GM18867 (cell line): ENCODE data around the gene RAB33A.
A peak's percentile ranks its signal among the peaks of the same experiment; 100 is the strongest.

ENCODE experiments used
- ATAC-seq: cut with Tn5 transposase; IDR thresholded peaks from one replicate; pipeline ENCODE4 v1.9.1; 2021; ENCODE audit warnings: mild to moderate bottlenecking, moderate library complexity; ENCODE audit not compliant: unreplicated experiment

The RAB33A gene

GRCh38 chrX:130172127-130172845 lies 524 bp downstream of the RAB33A start:
- ATAC-seq: no peak

DNA sequence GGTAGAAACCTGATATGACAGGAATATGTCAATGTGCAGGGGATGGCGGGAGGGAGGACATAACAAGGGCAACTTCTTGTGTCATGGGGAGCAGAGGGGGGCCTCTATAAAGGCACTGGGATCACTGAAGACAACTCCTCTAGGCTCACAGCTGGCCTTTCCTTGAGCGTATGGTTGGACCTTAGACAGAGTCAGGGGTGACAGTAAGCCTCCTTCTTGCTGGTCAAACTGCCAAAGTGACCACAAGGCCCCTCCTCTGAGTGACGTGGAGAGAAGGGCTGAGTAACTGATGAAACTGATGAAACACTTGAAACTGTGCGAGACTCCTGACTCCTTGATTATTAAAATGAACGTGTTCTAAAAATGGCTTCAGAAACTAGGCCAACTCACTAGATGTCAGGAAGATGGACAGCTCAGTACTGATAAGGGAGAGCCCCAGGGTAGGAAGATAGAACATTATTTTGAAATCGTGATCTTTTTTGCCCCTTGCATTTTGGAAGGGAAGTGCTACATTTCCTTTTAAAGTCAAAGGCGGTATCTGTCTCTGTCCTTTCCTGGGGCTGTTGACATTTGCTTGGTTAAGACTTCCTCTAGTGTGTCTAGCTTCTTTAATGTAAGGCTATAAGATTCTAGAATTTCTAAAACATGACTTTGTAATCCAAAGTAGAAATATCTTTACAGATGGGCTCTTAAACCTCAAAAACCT lies 1.6 kb downstream of the RAB33A start:
- ATAC-seq: peak; percentile 29

DNA sequence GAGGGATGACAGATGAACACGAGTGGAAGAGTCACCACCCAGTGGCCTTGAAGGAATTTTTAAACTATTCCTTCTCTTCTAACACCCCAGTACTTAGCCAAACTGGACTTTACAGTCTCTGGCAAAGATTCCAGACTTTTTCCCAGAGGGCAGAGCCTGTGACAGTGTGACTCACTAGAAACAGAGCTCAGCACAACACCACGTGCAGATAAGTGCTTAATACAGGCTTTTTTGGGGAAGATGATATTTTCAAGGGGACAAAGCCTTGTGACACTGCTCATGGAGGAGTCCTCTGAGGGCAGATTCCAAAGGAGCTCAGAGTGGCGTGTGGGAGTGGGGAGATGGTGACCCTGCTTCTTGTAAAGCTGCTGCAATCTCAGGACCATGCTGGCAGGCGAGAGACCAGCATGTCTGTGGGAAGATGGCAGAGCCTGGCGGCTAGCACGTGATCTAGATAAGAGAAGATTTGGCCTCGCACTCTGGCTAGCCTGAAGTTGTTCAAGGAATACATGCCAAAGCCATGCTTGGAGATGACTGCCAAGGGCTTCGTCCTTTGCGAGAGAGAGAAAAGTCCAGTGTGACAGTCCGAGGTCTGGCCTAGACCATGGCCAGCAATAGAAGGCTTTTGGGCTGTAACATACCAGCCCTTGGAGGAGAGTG lies 2.4 kb downstream of the RAB33A start:
- ATAC-seq: no peak

GRCh38 chrX:130174937-130175336 lies 3.2 kb downstream of the RAB33A start:
- no peak for ATAC-seq

DNA sequence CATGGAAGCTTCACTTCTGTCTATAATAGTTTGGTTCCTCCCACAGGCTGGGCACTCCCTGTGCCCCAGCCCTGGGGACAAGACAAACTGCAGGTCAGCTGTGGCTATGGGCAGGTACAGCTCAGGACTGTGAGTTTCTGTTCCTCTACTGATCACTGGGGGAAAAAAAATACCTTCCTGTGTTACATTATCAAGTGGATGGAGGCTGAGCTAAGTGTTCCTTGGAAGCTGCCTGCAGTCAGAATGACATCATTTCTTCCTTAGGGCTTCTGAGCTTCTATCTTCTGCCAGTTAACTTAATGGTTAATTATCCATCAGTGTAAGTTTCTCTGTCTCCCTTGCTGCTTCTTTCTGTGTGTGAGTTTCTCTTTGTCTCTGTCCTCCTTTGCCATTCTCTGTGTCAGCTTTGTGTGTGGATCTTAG lies 4.6 kb downstream of the RAB33A start:
- peak; percentile 85 for ATAC-seq

GRCh38 chrX:130176942-130177341 lies 5.2 kb downstream of the RAB33A start:
- no peak for ATAC-seq

DNA sequence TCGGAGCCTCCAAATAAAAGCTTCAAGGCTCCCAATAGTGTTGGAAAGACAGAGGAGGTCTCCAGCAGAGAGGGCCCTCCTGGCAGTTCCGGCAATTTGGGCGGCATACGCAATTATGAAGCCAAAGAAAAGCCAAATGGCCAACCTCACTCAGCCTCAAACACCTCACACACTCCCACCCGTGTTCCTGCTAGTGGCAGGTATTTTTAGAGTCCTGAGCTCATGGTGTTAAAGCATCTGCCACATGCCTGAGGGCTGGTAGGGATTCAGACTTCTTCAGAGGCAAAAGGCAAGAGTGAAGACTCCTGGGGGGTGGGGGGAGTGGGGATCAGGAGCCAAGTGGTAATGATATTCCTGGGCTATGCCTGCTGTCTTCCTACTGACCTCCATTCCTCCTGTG lies 7.4 kb downstream of the RAB33A start:
- ATAC-seq: no peak

DNA sequence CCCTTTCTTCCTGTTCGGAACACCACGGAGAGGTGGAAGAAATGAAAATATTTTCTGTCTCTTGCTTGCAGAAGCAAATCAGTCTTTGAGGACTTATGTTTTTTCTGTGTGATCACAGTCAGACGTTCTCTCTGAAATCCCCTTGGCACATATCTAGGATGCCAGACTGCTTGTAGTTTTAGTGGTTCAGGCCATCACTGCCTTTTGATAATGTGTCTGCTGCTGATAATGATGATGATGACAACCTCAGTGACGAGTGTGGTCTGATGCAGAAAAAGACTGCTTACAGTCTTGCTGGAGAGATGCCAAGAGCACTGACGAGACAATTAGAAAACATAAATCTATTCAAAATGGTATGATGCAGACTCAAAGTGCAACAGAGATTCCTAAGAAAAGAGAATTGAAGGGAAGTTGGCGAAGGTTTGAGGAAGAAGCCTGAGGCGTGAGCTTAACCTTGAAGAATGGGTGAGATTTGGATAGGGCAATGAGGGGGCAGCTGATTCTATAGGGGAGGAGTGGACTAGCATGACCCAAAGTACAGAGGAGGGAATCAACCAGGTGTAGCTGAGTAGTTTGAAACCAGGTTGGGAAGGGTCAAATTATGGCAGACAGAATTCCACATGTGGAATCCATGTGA lies 7.9 kb downstream of the RAB33A start:
- ATAC-seq: no peak

- no peak for ATAC-seq
Observed at GRCh38 chrX:130184168-130184567, 12.4 kb downstream of the RAB33A start.

- no peak for ATAC-seq
Observed at GRCh38 chrX:130184857-130185256, 13.1 kb downstream of the RAB33A start.

GRCh38 chrX:130186651-130187050 lies 14.9 kb downstream of the RAB33A start:
- no peak for ATAC-seq

- ATAC-seq: no peak
Observed at GRCh38 chrX:130190801-130191200, 19.0 kb downstream of the RAB33A start.

DNA sequence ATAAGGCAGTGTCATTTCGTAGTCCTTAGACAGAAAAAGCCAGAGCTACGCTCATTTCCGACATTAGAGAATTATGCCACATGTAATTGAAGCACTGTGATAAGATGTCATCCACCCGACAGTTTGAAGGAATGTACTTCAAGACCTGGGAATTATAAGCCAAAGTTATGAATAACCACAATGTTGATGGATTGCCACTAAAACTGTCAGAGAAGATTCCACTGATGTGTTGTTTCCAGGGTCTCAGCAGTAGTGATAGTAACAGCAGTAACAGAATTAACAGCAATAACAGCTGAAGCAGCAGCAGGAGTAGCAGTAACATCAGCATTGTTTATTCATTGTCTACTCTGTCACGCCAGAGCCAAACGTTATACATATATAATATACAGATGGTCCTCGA lies 24.7 kb downstream of the RAB33A start:
- no peak for ATAC-seq

DNA sequence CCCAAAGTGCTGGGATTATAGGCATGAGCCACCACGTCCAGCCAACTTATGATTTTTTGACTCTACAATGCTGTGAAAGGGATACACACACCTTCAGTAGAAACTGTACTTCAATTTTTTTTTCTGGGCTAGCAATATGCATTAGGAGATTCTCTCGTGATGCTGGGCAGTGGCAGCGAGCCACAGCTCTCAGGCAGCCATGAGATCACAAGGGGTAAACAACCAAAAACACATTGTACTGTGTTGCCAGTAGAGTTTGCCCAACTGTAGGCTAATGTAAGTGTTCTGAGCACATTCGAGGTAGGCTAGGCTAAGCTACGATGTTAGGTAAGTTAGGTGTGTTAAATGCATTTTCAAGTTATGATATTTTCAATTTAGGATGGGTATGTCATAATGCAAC lies 25.7 kb downstream of the RAB33A start:
- ATAC-seq: no peak

- no peak for ATAC-seq
Observed at GRCh38 chrX:130204647-130205046, 32.9 kb downstream of the RAB33A start.

- ATAC-seq: no peak
Observed at GRCh38 chrX:130211415-130212186, 39.8 kb downstream of the RAB33A start.

- ATAC-seq: no peak
Observed at GRCh38 chrX:130212371-130212770, 40.6 kb downstream of the RAB33A start.

DNA sequence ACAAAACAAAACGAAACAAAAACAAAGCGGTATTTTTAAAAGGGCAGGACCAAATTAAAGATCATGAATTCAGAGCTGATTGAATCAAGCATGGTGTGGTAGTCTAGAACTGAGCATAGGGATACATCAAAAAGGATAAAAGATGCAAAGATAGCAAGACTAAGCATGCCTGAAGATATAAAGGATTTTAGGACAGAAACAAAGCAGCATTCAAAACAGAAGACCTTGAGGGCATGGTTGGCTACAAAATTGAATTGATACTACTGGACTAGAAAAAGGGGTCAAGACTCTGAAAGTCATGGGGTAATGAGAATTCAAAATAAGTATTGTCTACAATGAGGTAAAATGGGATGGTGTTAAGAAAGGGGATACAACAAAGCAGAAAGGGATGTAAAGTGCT lies 41.6 kb downstream of the RAB33A start:
- ATAC-seq: no peak

DNA sequence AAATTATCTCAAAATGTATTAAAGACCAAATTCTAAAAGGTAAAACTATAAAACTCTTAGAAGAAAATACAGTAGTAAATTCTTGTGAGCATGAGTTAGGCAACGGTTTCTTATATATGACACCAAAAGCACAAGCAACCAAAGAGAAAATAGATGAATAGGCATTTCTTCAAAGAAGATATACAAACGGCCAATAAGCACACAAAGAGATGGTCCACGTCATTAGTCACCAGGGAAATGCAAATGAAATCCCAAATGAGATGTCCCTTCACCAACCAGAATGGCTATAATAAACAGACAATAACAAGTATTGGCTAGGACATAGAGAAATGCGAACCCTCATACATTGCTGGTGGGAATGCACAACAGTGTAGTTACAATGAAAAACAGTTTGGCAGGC lies 44.6 kb downstream of the RAB33A start:
- ATAC-seq: no peak

DNA sequence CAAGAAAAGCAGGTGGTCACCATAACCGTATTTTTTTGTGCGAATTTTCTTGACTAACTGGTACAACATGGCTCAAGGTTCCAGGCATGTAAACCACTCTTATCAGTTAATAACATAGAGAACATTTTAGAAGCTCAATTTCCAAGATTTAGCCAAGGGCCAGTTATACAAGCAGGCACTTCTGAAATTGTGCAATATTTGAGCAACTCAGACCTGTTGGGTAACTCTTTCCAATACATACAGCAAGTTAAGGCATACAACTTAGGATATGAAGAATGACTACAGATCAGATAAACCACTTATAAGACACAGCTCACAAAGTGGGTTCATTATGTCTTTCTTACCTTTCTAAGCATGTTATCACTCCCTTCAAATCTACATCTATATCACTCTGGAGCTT lies 53.0 kb downstream of the RAB33A start:
- no peak for ATAC-seq

DNA sequence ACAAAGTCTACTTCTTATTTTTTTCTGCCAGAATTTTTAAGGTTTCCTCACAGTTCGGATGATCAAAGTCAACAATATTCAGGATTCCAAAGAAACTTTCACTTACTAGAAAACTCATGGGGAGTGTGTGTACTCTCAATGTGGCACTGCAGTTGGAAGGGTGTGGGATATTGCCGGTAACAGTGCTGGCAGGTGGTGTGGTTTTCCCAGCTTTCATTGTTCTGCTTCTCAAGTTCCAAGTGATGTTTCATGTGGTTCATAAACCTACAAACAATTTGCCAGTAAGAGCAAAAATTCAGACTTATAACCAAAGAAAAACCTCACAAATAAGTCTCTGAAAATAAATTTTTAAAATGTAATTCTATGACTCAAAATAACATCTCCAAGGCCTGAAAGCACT lies 57.1 kb downstream of the RAB33A start:
- ATAC-seq: no peak
